Right hindlimb (tissue), 1 donor: Measurements from ENCODE around the gene DLGAP4.
A peak's percentile ranks its signal among the peaks of the same experiment; 100 is the strongest.

Experiments used
- DNase-seq: peaks from one replicate; pipeline ENCODE4 v3.0.0-alpha.2; 2018

The DLGAP4 gene

GRCh38 chr20:36478137-36478905 is 172.2 kb downstream of the DLGAP4 start:
- no peak for DNase-seq

DNA sequence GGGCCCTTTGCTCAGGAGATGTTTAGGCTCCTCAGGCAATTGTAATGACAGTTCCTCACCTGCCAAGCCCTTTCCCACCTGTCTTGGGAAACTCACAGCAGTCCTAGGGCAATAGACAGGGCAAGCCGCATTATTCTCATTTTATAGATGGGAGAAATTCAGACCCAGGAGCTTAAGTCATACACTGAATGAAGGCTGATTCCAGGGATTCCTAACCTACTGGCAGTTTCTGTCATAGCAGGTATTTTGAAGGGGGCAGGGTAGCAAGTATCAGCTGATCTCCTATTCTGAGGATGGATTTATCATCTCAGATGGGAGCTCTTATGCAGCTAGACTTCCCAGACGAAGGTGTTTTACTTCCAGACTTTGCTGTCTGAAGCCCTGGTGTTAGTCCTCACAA is 173.8 kb downstream of the DLGAP4 start:
- DNase-seq: no peak

DNA sequence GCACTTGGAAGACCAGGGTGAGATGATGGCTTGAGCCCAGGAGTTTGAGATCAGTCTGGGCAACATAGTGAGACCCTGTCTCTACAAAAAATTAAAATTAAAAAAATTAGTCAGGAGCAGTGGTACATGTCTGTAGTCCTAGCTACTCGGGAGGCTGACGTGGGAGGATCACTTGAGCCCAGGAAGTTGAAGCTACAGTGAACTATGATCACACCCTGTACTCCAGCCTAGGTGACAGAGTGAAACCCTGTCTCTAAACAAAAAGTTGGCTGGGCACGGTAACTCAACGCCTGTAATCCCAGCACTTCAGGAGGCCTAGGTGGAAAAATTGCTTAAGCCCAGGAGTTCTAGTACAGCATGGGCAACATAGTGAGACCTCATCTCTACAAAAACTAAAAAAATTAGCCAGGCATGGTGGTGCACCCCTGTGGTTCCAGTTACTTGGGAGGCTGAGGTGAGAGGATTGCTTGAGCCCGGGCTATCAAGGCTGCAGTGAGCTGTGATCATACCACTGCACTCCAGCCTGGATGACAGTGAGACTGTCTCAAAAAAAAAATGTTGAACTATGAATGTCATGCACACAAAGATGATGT is 174.4 kb downstream of the DLGAP4 start:
- no peak for DNase-seq

GRCh38 chr20:36481380-36482043 is 175.4 kb downstream of the DLGAP4 start:
- no peak for DNase-seq

- DNase-seq: no peak
These were observed 175.9 kb downstream of the DLGAP4 start for GRCh38 chr20:36482044-36482473.

GRCh38 chr20:36483209-36483918 is 177.2 kb downstream of the DLGAP4 start:
- DNase-seq: no peak

GRCh38 chr20:36483919-36484808 is 178.0 kb downstream of the DLGAP4 start:
- no peak for DNase-seq

DNA sequence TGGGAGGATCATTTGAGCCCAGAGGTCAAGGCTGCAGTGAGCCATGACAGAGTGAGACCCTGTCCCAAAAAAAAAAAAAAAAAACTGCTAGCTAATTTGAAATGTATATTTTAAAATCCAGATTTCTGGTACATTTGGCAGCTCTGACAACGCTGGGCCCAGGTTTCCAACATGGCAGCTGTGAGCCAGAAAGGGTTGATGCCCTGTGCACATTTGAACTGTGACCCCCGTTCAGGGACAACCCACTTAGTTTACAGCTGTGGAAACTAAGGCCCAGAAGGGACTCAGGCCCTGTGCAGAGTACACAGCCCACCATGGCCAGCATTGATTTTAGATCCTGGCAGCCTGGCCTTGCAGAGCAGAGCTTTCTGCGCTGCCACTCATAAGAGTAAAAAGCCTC is 179.1 kb downstream of the DLGAP4 start:
- no peak for DNase-seq

GRCh38 chr20:36487069-36487468 is 180.9 kb downstream of the DLGAP4 start:
- no peak for DNase-seq

- no peak for DNase-seq
These were observed 184.1 kb downstream of the DLGAP4 start for GRCh38 chr20:36490191-36490590.

DNA sequence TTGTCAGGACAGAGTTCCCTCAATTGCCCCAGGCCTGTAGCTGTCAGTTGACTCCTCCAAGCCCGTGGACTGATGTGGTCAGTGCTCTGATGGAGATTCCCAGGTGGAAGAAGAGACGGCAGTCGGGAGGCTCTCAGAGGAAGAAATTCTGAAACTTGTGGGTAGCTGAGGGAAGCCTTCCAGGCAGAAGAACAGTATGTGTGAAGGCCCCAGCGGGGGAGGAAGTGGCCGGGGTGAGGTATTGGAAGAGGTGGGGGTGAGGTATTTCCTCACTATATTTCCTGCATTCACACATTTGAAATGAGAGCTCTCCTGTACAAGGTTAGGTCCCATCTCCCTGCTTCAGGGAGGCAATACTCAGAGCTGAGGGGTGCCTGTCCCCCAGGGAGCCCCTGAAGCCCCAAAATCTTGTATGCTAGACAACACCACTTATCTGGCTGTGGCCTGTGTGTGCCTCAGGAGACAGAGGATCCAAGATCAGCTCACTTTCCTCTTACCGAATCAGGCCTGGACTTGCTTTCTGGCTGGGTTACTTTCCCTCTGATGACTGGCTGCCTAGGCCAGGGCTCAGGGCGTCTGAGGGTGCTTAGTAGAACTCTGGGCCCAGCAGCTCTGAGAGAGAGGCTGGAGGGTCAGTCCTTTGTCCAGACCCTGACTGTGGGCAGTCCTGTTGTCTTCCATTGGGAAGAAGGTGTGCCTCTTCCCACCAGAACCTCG is 185.9 kb downstream of the DLGAP4 start:
- DNase-seq: no peak

GRCh38 chr20:36493051-36493800 is 187.1 kb downstream of the DLGAP4 start:
- DNase-seq: no peak

GRCh38 chr20:36493801-36494114 is 187.6 kb downstream of the DLGAP4 start:
- peak; percentile 69 for DNase-seq

DNA sequence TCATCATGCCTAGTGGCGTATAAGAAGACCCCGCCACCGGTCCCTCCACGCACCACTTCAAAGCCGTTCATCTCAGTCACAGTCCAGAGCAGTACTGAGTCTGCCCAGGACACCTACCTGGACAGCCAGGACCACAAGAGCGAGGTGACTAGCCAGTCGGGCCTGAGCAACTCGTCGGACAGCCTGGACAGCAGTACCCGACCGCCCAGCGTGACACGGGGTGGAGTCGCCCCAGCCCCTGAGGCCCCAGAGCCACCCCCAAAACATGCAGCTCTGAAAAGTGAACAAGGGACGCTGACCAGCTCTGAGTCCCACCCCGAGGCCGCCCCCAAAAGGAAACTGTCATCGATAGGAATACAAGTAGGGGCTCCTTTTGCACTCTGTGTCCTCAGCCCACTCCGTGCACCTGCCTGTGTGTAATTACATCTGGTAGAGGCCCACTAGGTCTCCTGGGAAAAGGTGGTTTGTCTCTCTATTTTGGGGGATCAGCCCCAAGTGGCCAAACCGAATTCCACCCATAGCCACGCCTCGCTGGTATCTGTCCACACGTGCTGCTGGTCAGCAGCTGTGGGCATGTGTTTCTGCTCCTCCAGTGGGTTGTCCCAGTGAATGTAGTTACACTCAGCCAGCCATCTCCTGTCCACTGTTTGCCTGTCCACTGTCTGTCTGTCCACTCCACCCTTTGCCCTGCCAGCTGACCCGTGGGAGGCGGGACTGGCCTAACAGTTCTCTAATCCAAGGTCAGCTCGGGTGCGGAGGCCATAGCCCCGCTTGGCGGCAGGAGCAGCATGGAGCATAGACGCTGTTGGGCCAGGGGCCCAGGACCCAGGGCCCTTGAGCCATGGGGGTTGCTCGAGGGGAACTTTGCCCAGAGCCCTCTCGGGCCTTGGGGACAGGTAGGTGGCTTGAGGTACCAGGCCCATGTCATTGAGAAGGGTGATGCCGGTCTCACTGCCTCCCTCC is 190.8 kb downstream of the DLGAP4 start:
- no peak for DNase-seq

DNA sequence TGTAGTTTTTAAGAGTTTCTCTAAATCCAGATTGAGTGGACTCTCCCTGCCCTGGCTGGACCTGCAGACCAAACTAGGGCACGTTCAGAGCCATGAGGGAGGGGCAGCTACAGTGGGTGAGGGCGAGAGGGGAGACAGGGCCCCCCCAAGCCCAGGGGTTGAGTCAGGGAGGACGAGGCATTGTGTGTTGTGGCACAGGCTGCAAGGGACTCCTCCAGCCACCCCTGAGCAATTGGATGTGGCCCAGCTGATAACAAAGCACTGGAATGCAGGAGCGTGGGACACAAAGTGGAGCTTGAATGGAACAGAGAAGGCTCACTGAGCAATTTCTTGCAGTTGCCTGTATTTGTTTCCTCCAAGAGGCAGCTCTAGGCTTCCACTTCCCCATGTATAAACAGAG is 191.7 kb downstream of the DLGAP4 start:
- no peak for DNase-seq

- no peak for DNase-seq
These were observed 192.4 kb downstream of the DLGAP4 start for GRCh38 chr20:36498386-36499179.

DNA sequence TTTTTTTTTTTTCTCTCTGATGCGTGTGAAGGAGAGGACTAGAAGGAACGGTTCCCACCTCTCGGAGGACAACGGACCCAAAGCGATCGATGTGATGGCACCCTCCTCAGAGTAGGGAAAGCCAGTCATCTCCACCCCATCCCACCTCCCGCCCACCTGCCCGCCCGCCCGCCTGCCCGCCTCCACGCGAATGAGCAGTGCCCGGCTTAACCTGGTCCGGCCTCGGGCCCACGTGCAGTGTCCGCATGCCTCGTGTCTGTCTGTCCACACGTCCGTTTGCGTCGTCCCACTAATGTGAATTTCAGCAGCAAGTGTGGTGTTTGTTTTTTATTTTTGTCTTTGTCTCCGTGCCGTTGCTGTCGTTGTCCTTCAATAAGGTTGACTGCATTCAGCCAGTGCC is 193.1 kb downstream of the DLGAP4 start:
- DNase-seq: no peak

- DNase-seq: no peak
These were observed 193.8 kb downstream of the DLGAP4 start for GRCh38 chr20:36499723-36500501.
